Measurements from ENCODE around the gene KRT33B.
"Not testable (repeated sequence)": the region's sequence is repeated elsewhere in the genome, so short reads cannot be mapped to it uniquely, and the experiment has no call there.

KRT33B gene

DNA sequence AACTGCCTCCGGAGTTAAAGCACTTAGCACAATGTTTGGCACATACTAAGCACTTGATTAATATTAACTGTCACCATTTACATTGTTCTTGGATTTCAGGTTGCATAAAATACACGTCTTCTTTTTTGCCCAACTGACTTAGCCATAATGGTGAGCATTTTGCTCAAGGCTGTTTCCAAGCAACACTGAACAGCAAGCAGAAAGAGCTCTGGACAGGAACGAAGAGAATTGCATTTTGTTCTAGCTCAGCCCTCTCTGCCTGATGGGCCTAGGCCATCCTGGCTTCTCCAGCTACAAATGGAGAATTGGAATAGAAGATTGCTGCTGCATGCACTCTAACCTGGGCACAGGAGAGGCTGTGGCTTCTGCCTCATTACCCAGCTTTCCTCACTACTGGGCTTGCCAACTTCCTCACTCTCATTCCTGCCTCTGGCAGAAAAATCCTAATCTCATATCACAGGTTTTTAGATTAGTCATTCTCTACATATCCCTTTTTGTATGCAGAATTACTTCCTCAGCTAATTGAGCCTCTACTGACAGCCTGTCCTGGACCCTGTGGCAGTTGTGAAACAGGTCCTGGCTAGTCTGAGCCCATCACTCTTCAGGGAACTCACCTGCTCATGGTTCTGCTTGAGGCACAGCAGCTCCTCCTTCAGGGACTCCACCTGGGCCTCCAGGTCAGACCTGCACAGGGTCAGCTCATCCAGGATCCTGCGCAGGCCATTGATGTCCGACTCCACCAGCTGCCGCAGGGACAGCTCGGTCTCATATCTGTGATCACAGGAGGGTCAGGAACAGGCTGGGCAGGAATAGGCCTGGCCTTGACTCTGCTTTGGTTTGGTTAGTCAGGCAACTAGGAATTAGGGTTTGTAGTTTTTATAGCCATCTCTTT lies 21.5 kb downstream of the KRT33B start:
- no peak for TF ChIP-seq EZH2phosphoT487 (IDR thresholded peaks at IDR 0.05; ENCODE audit: low read length)
- TF ChIP-seq EZH2 (optimal IDR thresholded peaks at IDR 0.05; ENCODE audit: low read depth, low read length) = no peak
- TF ChIP-seq, protein P1, sequence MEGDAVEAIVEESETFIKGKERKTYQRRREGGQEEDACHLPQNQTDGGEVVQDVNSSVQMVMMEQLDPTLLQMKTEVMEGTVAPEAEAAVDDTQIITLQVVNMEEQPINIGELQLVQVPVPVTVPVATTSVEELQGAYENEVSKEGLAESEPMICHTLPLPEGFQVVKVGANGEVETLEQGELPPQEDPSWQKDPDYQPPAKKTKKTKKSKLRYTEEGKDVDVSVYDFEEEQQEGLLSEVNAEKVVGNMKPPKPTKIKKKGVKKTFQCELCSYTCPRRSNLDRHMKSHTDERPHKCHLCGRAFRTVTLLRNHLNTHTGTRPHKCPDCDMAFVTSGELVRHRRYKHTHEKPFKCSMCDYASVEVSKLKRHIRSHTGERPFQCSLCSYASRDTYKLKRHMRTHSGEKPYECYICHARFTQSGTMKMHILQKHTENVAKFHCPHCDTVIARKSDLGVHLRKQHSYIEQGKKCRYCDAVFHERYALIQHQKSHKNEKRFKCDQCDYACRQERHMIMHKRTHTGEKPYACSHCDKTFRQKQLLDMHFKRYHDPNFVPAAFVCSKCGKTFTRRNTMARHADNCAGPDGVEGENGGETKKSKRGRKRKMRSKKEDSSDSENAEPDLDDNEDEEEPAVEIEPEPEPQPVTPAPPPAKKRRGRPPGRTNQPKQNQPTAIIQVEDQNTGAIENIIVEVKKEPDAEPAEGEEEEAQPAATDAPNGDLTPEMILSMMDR (IDR thresholded peaks at IDR 0.05; ENCODE audit: low read length) = no peak
- DNase-seq = no peak
- no peak overlapping the region for H3K4me2 ChIP-seq (ENCODE audit: low read depth, low read length)

DNA sequence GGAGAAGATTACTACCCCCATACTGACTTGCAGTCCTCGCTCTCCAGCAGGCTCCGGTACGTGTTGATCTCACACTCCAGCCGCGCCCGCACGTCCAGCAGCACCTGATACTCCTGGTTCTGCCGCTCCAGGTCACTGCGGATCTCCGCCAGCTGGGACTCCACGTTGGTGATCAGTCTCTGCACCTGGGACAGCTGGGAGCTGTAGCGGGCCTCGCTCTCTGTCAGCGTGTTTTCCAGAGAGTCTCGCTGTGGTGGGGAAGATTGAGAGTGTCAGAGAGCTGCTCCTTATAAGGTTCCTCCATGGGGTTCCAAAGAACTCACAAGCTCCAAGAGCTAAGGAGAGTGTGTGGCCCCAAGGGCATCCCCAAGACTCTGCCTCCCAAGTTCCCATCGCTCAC lies 23.2 kb downstream of the KRT33B start:
- H3K27ac ChIP-seq (ENCODE audit: low read length); H2AFZ ChIP-seq (ENCODE audit: low read length); H4K20me1 ChIP-seq (ENCODE audit: insufficient read depth, low read length); H3K79me2 ChIP-seq (ENCODE audit: low read length); H3F3A ChIP-seq (ENCODE audit: insufficient read depth, low read length); H3K9ac ChIP-seq (ENCODE audit: low read length); DNase-seq; H3K4me3 ChIP-seq (ENCODE audit: low read length); H3K4me1 ChIP-seq (ENCODE audit: low read length); H3K9me2 ChIP-seq (replicated peaks; ENCODE audit: insufficient read depth, low read length); H3K9me3 ChIP-seq (replicated peaks; ENCODE audit: insufficient read depth, low read length); H3K4me2 ChIP-seq (ENCODE audit: low read depth, low read length); H3K36me3 ChIP-seq (replicated peaks; ENCODE audit: insufficient read depth, low read length): not testable (repeated sequence)
- H3K27me3 ChIP-seq (replicated peaks; ENCODE audit: insufficient read depth, low read length) = peaks cover 15% of the 10 kb centered on the region; the same call in 1 of the 2 replicates

More for the DNA sequence above, 21.5 kb downstream of the KRT33B start:
- Histone ChIP-seq H4K20me1 (ENCODE audit: insufficient read depth, low read length) (no peaks in the 10 kb centered on the region), H2AFZ (ENCODE audit: low read length) (no peak overlapping the region), H3K27me3 (replicated peaks; ENCODE audit: insufficient read depth, low read length) (peaks cover 15% of the 10 kb centered on the region; the same call in 1 of the 2 replicates), H3K9me3 (replicated peaks; ENCODE audit: insufficient read depth, low read length) (no peaks in the 10 kb centered on the region), H3K79me2 (ENCODE audit: low read length) (no peaks in the 10 kb centered on the region), H3K9me2 (replicated peaks; ENCODE audit: insufficient read depth, low read length) (no peaks in the 10 kb centered on the region), H3K4me1 (ENCODE audit: low read length) (no peaks in the 10 kb centered on the region), H3K9ac (ENCODE audit: low read length) (no peak overlapping the region), H3K27ac (ENCODE audit: low read length) (no peak overlapping the region), H3K4me3 (ENCODE audit: low read length) (no peak overlapping the region), H3K36me3 (replicated peaks; ENCODE audit: insufficient read depth, low read length) (no peaks in the 10 kb centered on the region), H3F3A (ENCODE audit: insufficient read depth, low read length) (no peaks in the 10 kb centered on the region)

DNA sequence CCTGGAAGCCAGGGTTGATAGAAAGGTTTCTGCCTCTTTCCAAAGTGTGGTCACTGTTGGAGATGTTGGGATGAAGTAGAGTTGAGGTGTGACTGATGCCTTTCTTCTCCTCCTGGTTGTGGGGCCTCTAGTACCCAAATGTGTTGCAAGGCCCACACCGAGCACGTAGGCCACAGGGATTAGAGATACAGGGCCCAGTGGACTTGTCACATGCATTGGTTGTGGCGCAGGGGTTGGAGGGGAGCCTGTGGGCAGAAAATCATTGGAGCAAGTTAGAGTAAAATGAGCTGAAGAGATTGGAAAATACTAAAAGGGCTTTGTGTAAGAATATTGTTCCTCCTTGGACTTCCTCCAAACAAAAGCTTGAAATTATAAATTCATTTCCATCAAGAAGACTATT lies 23.6 kb downstream of the KRT33B start:
- Histone ChIP-seq H3K4me2 (ENCODE audit: low read depth, low read length) (no peak overlapping the region), H3K9me2 (replicated peaks; ENCODE audit: insufficient read depth, low read length) (no peaks in the 10 kb centered on the region), H3K27ac (ENCODE audit: low read length) (no peak overlapping the region), H4K20me1 (ENCODE audit: insufficient read depth, low read length) (no peaks in the 10 kb centered on the region), H3K36me3 (replicated peaks; ENCODE audit: insufficient read depth, low read length) (no peaks in the 10 kb centered on the region), H3K4me3 (ENCODE audit: low read length) (no peak overlapping the region), H3K27me3 (replicated peaks; ENCODE audit: insufficient read depth, low read length) (peaks cover 15% of the 10 kb centered on the region; the same call in 1 of the 2 replicates), H3K9me3 (replicated peaks; ENCODE audit: insufficient read depth, low read length) (no peaks in the 10 kb centered on the region), H3K9ac (ENCODE audit: low read length) (no peak overlapping the region), H3K4me1 (ENCODE audit: low read length) (peaks cover 7% of the 10 kb centered on the region; the same call in 1 of the 2 replicates), H3K79me2 (ENCODE audit: low read length) (no peaks in the 10 kb centered on the region), H2AFZ (ENCODE audit: low read length) (no peak overlapping the region), H3F3A (ENCODE audit: insufficient read depth, low read length) (peaks cover 7% of the 10 kb centered on the region)
- TF ChIP-seq EZH2 (optimal IDR thresholded peaks at IDR 0.05; ENCODE audit: low read depth, low read length) = no peak
- TF ChIP-seq EZH2phosphoT487 (IDR thresholded peaks at IDR 0.05; ENCODE audit: low read length) = no peak
- TF ChIP-seq, protein P1 (IDR thresholded peaks at IDR 0.05; ENCODE audit: low read length) = no peak
- no peak for DNase-seq

DNA sequence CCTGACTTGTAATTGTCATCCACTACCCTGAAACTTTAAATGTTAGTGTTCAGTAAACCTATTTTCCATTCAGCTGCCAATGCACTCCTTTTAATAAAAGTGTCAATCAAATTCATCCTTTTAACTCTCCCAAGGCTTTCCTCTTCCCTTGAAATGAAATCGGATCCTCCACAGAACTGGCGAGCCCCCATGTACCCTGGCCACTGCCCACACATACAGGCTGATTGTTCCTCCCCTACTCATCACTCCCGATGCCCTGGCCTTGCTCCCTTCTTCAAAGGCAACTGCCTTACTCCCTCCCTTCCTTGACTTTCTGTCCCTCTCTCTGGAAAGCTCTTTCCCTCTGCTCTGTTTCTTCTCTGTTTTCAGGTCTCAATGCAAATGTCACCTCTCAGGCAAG lies 26.6 kb downstream of the KRT33B start:
- Histone ChIP-seq H3K4me3 (ENCODE audit: low read length) (no peak overlapping the region), H2AFZ (ENCODE audit: low read length) (no peak overlapping the region), H3F3A (ENCODE audit: insufficient read depth, low read length) (peaks cover 9% of the 10 kb centered on the region), H3K9me3 (replicated peaks; ENCODE audit: insufficient read depth, low read length) (no peaks in the 10 kb centered on the region), H3K4me1 (ENCODE audit: low read length) (peaks cover 23% of the 10 kb centered on the region), H3K27me3 (replicated peaks; ENCODE audit: insufficient read depth, low read length) (peaks cover 28% of the 10 kb centered on the region), H4K20me1 (ENCODE audit: insufficient read depth, low read length) (no peaks in the 10 kb centered on the region), H3K9me2 (replicated peaks; ENCODE audit: insufficient read depth, low read length) (no peaks in the 10 kb centered on the region), H3K9ac (ENCODE audit: low read length) (no peak overlapping the region), H3K79me2 (ENCODE audit: low read length) (no peaks in the 10 kb centered on the region), H3K4me2 (ENCODE audit: low read depth, low read length) (no peak overlapping the region), H3K27ac (ENCODE audit: low read length) (no peak overlapping the region), H3K36me3 (replicated peaks; ENCODE audit: insufficient read depth, low read length) (no peaks in the 10 kb centered on the region)
- no peak for DNase-seq
- TF ChIP-seq EZH2phosphoT487 (IDR thresholded peaks at IDR 0.05; ENCODE audit: low read length) (no peak), EZH2 (optimal IDR thresholded peaks at IDR 0.05; ENCODE audit: low read depth, low read length) (no peak)
- TF ChIP-seq, protein P1 (IDR thresholded peaks at IDR 0.05; ENCODE audit: low read length) = no peak
